Ammon's horn (tissue), 1 donor: ENCODE measurements around the gene GPR137.

Experiments used
- DNase-seq: peaks from one replicate; pipeline ENCODE4 v3.0.0-alpha.2; 2016; ENCODE audit warnings: low spot score

GPR137 gene

GRCh38 chr11:64263947-64264317, 21.7 kb upstream of the GPR137 start:
- no peak for DNase-seq

- DNase-seq: no peak
Observed at GRCh38 chr11:64264371-64264852, 21.2 kb upstream of the GPR137 start.

GRCh38 chr11:64265176-64266160, 20.2 kb upstream of the GPR137 start:
- DNase-seq: no peak

- no peak for DNase-seq
Observed at GRCh38 chr11:64266339-64266738, 19.3 kb upstream of the GPR137 start.

GRCh38 chr11:64267207-64267945, 18.3 kb upstream of the GPR137 start:
- no peak for DNase-seq

GRCh38 chr11:64268025-64268892, 17.4 kb upstream of the GPR137 start:
- no peak for DNase-seq

- peak; percentile 44 for DNase-seq
Observed at GRCh38 chr11:64268893-64269539, 16.6 kb upstream of the GPR137 start.

- peak; percentile 100 for DNase-seq
Observed at GRCh38 chr11:64269540-64270220, 16.0 kb upstream of the GPR137 start.

- no peak for DNase-seq
Observed at GRCh38 chr11:64275031-64275800, 10.4 kb upstream of the GPR137 start.

GRCh38 chr11:64275841-64276240, 9.8 kb upstream of the GPR137 start:
- DNase-seq: no peak

GRCh38 chr11:64276653-64277431, 8.8 kb upstream of the GPR137 start:
- DNase-seq: no peak

- no peak for DNase-seq
Observed at GRCh38 chr11:64278576-64279190, 7.0 kb upstream of the GPR137 start.

- DNase-seq: no peak
Observed at GRCh38 chr11:64281957-64282770, 3.5 kb upstream of the GPR137 start.

GRCh38 chr11:64283092-64283491, 2.6 kb upstream of the GPR137 start:
- no peak for DNase-seq

- peak; percentile 97 for DNase-seq
Observed at GRCh38 chr11:64284048-64284961, 1.3 kb upstream of the GPR137 start, which contains the start of gene BAD. Gene BAD (minus strand): TSS chr11:64284665. CDS start chr11:64284368, 297 bp downstream.
